Progenitor cell of endocrine pancreas (in vitro differentiated cells): ENCODE measurements around the gene CIB4. TPM values are rescaled to one million over a fixed set of nuclear protein-coding genes. Genes with fewer than 3 reads are reported as not detected.
"Not testable (repeated sequence)": the region's sequence is repeated elsewhere in the genome, so short reads cannot be mapped to it uniquely, and the experiment has no call there.

Experiments used
- DNase-seq: peaks from one replicate; pipeline ENCODE4 v3.0.0; 2021; ENCODE audit warnings: low spot score; ENCODE audit not compliant: unreplicated experiment
- H3K27ac Mint-ChIP-seq: 2 replicates; pipeline ENCODE4 v1.8.0; 2021; ENCODE audit warnings: mild to moderate bottlenecking, moderate library complexity, mixed read lengths
- H3K27me3 Mint-ChIP-seq: 2 replicates; pipeline ENCODE4 v1.8.0; 2021; ENCODE audit warnings: mixed read lengths
- H3K36me3 Mint-ChIP-seq: 2 replicates; pipeline ENCODE4 v1.8.0; 2022; ENCODE audit warnings: mixed read lengths; ENCODE audit not compliant: insufficient read depth
- H3K4me1 Mint-ChIP-seq: 2 replicates; pipeline ENCODE4 v1.8.0; 2021; ENCODE audit warnings: low read depth, mixed read lengths
- H3K4me3 Mint-ChIP-seq: 2 replicates; pipeline ENCODE4 v1.8.0; 2021; ENCODE audit warnings: low read depth, mild to moderate bottlenecking, moderate library complexity, mixed read lengths
- H3K9me3 Mint-ChIP-seq: 2 replicates; pipeline ENCODE4 v1.8.0; 2021; ENCODE audit warnings: low read depth, mixed read lengths
- CTCF ChIP-seq: fragments of 200-600 bp; sonication (generic); IDR thresholded peaks from one replicate; pipeline ENCODE4 v1.5.0; 2021; ENCODE audit warnings: antibody characterized with exemption, mild to moderate bottlenecking; ENCODE audit not compliant: unreplicated experiment
- total RNA-seq: library from RNA; stranded (reverse); gene quantifications from 2 replicates; pipeline ENCODE4 v1.2.1, GENCODE V29; 2021

CIB4 gene
- total RNA-seq, 1 donor from 2014 or later = not detected

GRCh38 chr2:26666671-26667070 is 25.5 kb upstream of the CIB4 start:
- Mint-ChIP-seq H3K36me3 (no peaks in the 10 kb centered on the region), H3K27ac (no peak overlapping the region)

GRCh38 chr2:26665296-26665695 is 24.1 kb upstream of the CIB4 start:
- peaks cover 15% of the 10 kb centered on the region for H3K27me3 Mint-ChIP-seq
- not testable (repeated sequence) for H3K36me3 Mint-ChIP-seq, H3K4me1 Mint-ChIP-seq, H3K27ac Mint-ChIP-seq, DNase-seq, H3K4me3 Mint-ChIP-seq
- peaks cover 12% of the 10 kb centered on the region for H3K9me3 Mint-ChIP-seq

More at GRCh38 chr2:26666671-26667070, 25.5 kb upstream of the CIB4 start:
- Mint-ChIP-seq H3K27me3 (peaks cover 19% of the 10 kb centered on the region), H3K4me1 (no peaks in the 10 kb centered on the region), H3K4me3 (no peak overlapping the region), H3K9me3 (peaks cover 9% of the 10 kb centered on the region)
- TF ChIP-seq CTCF = no peak
- no peak for DNase-seq

- Mint-ChIP-seq H3K4me3 (no peak overlapping the region), H3K27me3 (no peaks in the 10 kb centered on the region), H3K4me1 (peaks cover 8% of the 10 kb centered on the region), H3K36me3 (peaks cover 1% of the 10 kb centered on the region), H3K27ac (no peak overlapping the region), H3K9me3 (peaks cover 6% of the 10 kb centered on the region)
- no peak for DNase-seq
- TF ChIP-seq CTCF = no peak
Measured at GRCh38 chr2:26660363-26660962, 19.3 kb upstream of the CIB4 start.

GRCh38 chr2:26658691-26659346 is 17.7 kb upstream of the CIB4 start:
- Mint-ChIP-seq H3K9me3 (peaks cover 6% of the 10 kb centered on the region), H3K4me3 (no peak overlapping the region), H3K4me1 (peaks cover 8% of the 10 kb centered on the region), H3K27me3 (peaks cover under 1% of the 10 kb centered on the region), H3K36me3 (peaks cover 1% of the 10 kb centered on the region), H3K27ac (peak overlapping the region; percentile 11)
- DNase-seq = no peak
- TF ChIP-seq CTCF = no peak

GRCh38 chr2:26657265-26657664 is 16.1 kb upstream of the CIB4 start:
- TF ChIP-seq CTCF = no peak

More at GRCh38 chr2:26657265-26657664, 16.1 kb upstream of the CIB4 start:
- Mint-ChIP-seq H3K4me3 (no peak overlapping the region), H3K27me3 (peaks cover 12% of the 10 kb centered on the region), H3K36me3 (peaks cover 1% of the 10 kb centered on the region), H3K4me1 (peaks cover 8% of the 10 kb centered on the region), H3K27ac (no peak overlapping the region), H3K9me3 (peaks cover 6% of the 10 kb centered on the region)
- DNase-seq = no peak
